ENCODE data around the gene FBF1.
A peak's percentile ranks its signal among the peaks of the same experiment; 100 is the strongest.

Gene FBF1

DNA sequence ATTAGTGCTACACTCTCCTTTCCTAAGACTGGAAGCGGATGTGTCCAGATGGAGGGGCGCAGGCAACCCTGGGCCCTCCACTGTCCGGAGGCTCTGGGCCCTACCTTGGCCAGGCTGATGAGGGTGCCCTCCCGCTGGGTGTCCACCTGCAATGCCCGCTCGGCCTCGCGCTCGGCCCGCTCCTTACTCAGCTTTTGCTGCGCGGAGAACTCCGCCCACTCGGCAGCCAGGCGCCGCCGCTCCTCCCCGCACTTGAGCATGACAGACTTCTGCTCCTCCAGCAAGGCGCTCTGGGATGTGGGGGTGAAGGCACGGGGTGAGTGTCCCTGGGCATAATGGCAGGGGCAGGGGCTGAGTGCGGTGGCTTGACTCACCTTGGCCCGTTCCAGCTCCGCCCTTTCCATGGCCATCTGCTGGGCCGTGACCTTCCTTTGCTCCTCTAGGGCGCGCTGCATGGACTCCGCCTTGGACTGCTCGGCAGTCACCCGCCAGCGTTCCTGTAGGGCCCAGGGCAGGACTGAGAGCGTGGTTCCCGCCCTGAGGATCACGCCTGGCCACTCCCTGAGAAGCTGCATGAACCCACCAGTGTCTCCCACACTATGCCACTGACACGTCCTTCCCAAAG lies 26.1 kb downstream of the FBF1 start:
- no peak for DNase-seq

DNA sequence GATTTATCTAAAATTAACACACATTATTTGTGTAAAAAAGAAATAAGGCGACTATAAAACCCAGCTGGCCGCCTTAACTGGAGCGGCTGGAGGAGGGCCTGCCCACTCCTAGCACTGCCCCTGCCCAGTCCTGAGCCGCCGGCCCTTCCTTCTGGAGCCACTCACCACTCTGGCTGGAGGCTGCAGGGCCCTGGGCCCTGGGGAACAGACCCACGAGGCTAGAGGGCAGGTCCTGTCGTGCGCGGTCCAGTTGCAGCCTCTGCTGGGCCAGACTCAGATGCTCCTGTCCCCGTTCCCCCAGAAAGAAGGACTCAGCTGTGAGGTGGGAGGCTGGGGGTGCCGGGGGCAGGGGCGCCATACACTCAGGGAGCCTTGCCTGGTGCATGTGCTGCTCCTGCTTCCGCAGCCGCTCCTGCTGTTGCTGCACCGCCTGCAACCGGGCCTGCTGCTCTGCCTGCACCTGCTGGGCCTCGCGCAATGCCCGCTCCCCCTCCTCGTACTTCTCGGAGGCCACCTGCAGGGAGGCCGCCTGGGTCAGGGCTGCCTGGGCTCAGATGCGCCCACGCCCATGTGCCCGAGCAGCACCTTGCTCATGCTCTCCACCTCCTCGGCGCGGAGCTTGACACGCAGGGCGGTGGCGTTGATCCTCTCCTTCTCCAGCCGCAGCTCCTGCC lies 27.2 kb downstream of the FBF1 start:
- DNase-seq: no peak

DNA sequence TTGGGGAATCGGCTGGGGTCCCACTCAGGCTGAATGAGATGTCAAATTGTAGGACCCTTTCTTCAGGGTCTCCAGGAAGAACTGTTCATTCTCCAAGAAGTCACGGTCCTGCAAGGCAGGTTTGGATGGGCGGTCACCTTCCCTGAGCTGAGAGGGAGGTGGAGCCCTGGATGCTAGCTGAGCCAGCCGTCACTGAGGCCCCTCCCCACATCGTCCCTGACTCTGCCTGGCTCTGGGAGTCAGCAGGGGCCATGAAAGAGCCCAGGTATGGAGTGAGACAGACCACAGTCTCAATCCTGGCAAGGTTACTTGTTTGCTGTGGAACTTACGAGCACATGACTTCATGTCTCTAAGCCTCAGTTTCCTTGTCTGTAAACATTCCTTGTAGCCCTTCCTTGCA lies 30.1 kb downstream of the FBF1 start:
- no peak for DNase-seq

DNA sequence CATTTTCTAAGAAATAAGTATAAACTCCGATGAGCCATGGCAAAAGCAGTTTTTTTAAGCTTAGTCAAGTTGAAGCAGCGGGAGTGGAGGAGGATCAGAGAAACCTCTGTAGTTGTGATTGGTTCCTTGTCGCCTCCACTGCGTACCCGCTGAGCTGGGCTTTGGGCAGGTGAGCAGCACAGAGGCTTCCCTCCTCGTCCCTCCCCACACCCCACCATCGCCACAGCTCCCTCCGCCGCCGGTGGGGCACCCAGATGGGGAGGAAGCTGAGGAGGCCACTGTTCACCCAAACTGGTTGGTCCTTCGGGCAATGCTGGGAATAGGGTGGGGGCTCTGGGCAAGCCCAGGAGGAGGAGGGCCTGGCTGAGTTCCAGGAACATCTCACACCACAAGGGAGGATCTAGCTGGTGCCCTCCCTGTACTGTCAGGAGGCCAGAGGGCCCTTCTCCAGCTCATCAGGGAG lies 31.0 kb downstream of the FBF1 start:
- no peak for DNase-seq

DNA sequence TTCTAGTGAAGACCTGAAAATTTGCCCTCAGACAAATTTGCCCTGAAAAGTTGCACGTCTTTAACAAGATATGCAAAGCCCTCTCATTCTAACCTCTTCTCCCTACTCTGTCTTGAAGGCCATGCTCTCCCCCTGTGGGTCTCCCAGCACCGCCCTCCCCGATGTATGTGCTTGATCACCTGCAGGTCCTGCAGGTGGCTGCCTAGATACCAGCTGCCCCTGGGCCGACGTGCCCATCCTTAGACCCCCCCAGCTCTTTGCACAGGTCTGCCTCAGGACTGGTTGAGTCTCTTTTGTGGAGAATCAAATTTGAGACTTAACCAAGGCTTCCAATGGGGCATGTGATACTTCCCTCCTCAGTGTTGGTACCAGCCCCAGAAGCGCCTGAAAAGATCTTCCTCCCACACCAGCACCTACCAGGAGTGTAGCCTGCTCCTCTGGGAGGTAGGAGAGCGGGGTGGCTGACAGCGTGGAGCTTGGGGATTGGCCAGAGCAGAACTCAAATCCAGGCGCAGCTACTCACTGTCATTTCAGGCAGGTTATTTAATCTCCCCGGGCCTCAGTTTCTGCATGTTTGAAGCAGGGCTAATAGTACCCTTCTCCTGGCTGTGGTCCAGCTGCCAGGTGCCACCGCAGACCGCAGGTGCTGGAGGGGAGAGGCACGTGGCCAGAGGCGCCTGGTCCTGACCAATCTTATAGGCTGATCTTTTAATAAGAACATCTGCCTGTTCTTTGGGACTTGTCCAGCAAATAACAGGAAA lies 31.6 kb downstream of the FBF1 start:
- no peak for DNase-seq

DNA sequence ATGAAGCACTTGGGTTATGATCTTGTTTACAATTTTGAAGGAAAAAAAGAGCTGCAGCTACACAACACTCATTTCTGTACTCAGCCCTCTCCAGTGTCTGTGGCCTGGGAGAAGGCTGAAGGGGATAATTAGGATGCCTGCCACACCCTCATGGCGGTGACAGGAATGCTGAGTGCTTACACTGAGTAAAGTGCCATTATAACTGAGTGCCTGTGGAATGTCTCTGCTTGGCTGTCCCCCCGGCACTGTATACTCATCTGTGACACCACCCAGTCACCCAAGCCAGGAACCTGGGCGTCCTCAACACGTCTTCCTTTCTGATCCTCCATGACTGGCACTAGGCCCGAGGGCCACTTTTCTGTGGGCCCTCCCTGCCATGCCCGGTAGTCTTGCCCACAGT lies 32.6 kb downstream of the FBF1 start:
- DNase-seq: no peak

DNA sequence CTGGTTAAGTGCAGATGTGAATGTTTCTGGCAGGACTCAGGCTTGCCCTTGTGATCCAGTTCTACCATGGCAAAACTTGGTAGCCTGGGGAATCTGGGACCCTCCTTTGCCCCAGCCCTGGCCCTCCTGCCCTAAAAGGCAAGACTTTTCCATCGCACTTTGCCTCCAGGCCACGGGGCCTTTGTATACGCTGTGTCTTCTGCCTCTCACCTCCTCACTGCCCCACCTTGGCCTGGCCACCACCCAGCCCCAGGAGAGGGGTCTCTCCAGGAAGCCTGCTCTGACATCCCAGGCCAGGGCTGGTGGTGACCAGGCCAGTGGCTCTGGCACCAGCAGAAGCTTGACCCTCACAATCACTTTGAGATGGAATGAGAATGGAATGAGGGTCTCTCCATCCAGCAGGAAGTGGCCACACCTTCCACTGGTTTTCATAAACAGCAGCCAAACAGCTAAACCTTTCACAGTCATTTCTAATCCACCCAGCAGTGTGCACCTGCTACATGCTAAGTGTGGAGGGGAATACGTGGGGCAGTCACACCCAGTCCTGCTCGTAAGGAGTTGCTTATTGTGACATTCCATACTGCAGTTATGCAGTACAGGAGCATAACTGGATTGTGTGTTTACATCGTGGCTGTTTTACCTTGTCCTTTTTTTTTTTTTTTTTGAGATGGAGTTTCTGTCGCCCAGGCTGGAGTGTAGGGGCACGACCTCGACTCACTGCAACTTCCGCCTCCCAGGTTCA lies 34.5 kb downstream of the FBF1 start:
- DNase-seq: no peak

DNA sequence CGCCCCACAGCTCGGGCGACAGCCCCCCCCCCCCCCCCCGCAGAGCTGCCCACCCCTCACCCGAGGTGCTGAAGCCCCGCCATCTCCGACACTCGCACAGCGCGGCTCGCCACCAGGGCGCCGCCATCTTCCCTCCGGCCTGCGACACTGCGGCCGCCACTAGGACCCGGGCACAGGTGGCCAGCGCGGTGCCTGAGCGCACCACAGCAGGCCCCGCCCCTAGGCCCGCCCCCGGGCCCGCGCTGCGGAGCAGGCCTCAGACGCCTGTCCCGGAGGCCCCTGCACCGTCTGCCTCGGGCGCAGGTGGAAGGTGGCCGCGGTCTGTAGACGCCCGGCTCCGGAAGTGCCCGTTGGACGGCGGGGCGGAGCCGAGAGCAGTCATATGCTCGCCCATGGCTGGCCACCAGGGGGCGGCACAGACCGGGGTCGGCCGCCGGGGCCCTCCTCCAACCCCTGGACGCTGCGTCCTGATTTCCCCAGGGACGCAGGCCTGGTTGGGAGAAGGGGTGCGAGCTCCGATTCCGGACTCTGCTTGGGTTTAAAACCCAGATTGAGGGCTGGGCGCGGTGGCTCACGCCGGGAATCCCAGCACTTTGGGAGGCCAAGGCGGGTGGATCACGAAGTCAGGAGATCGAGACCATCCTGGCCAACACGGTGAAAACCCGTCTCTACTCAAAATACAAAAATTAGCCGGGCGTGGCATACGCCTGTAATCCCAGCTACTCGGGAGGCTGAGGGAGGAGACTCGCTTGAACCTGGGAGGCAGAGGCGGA lies 35.9 kb downstream of the FBF1 start, which contains the start of gene MRPL38:
TSS of gene MRPL38 (minus strand) at position 136 of the 773 bp plus-strand sequence. CDS start at position 127, 9 bp downstream.
- DNase-seq: peak; percentile 95

DNA sequence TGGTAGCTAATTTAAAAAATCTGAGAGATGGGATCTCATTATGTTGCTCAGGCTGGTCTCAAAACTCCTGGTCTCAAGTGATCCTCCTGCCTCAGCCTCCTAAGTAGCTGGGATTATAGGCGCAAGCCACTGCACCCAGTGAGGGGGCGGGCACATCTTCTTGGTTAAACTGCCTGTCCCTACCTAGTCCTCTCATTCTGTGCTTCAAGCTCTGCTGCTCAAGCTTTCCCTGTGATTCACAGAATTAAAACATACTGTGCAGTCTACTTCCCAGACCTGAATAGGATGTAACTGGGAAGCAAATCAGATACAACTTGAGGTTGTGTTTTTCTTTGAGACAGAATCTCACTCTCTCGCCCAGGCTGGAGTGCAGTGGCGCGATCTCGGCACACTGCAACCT lies 38.4 kb downstream of the FBF1 start:
- DNase-seq: no peak

DNA sequence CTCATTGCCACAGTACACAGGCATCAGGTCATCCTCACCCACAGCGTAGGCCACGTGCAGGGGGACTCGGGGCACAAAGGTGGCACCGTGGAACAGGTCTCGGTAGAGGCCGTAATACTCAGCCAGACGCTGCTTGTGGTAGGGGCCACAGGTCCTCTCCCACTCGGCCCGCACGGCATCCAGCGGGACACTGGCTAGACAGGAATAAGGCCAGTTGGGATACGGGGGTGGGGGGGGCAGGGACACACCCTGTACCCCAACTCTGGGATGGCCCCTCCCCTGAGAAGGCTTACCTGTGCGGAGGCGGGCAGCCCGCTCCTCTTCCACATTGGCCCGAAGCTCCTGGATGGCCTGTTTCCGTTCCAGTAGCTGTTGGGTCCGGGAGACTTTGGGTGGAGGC lies 39.1 kb downstream of the FBF1 start:
- DNase-seq: no peak

DNA sequence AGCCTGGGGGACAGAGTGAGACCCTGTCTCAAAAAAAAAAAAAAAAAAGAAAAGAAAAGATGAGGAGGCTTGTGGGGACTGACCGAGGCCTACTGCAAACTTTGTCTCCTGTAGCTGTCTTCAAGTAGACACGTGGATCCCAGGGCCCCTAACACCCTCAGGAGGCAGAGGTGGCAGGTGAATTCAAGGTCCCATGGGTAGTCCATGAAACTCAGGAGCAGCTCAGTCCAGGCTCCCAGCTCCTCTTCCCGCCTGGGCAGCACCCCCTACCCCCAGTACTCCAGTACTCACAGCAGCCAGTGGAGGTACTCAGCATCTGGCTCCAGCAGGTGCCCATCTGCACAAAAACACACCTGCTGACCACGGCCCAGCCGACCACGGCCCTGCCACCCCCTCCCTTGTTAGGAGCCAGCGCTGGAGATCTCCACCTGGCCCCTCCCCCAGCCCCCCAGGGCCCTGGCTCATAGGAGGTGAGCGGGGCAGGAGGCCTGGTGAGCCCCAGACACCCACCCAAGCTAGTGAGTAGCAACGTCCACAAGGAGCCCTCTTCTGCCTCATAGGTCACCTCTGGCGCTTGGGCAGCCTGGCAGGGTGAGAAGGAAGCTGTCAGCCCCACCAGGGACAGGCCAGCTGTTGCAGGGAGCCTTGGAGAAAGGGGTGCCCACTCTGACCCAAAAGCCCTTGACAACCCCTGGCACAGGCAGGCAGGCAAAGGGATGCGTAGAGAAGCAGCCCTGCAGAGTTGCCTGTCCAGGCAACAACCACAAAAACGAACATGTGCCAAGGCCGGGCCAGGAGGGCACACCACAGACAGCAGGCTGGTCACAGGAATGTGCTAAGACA lies 39.9 kb downstream of the FBF1 start:
- DNase-seq: no peak

DNA sequence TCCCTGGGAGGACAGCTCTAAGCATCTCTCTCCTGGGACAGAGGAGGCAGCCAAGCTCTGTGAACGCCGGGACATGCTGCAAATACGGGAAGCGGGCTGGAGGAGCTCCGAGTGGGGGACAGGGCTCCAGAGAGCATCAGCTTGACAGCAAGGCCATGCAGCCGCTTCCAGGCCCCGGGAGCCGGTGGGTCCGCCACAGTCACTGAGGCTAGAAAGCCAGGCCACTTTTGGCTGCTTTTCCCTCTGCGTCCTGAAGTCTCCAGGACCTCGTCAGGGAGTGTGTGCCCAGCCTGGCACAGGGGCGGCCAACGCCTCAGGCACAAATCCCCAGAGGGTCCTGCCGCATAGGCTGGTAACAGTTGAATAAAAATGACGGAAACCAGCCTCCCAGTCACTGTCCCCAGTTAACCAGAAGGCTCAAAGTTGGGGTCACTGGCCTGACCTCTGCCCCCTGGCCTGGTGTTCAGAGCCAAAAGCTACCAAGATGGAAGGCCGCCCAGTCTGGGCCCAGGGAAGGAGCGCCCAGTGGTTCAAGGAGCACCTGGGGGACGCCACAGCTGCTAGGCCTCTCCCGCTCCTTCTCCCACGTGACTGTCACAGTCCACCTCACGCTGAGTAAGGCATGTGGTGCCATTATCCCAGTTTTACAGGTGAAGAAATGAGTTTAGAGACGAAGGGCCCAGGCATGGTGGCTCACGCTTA lies 40.9 kb downstream of the FBF1 start:
- no peak for DNase-seq

DNA sequence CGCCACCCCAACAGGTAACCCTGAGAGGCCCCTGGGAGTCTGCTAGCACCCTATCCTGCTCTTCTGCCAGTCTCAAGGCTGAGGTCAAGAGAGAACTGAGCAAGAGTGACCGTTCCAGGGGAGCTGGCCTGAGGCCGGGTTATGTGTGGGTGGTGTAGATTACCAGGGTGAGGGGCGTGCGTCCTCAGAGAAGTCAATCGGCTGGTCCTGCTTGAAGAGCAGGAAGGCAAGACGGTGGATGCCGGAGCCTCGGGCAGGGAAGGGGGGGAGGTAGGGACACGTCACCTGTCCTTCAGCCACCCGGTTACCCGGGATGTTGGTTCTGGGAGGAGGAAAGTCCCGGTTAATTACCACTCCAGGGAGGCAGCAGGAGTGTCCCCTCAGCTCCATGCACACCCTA lies 41.5 kb downstream of the FBF1 start:
- DNase-seq: no peak

DNA sequence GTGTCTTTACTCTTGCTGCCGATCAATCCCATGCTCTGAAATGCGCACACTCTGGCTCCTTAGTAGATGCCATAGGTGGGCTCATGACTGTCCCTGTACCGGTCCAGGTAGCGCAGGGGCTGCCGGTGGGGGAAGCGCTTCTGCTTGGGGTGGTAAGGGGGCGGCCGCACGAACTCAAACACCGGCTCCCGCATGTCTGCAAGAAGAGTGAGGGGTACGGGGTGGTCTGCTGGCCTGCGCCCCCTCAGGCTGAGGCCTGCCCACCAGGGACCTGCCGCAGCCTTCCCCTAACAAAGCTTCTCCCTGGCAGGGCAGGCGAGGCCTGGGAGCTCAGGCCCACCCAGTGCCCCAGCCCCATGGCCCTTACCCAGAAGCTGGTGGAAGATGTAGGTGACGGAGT lies 42.1 kb downstream of the FBF1 start:
- DNase-seq: no peak

DNA sequence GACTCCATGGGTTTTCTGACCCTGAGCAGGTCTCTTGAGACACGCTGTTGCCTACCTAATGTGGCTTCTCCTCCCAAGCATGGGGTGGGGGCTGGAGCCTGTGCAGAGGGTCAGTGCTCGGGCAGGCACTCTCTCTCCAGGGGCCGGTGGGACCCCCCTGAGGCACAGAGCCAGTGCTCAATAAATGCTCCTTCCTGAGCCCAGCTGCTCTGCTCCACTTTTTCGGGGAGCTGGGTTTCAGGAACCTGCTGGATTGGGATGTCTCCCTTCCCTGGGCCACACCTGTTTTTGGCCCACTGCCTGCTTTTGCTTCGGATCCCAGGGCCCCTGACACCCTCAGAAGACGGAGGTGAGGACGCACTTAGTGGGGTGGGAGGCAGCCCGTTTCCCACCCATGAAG lies 42.8 kb downstream of the FBF1 start:
- no peak for DNase-seq

DNA sequence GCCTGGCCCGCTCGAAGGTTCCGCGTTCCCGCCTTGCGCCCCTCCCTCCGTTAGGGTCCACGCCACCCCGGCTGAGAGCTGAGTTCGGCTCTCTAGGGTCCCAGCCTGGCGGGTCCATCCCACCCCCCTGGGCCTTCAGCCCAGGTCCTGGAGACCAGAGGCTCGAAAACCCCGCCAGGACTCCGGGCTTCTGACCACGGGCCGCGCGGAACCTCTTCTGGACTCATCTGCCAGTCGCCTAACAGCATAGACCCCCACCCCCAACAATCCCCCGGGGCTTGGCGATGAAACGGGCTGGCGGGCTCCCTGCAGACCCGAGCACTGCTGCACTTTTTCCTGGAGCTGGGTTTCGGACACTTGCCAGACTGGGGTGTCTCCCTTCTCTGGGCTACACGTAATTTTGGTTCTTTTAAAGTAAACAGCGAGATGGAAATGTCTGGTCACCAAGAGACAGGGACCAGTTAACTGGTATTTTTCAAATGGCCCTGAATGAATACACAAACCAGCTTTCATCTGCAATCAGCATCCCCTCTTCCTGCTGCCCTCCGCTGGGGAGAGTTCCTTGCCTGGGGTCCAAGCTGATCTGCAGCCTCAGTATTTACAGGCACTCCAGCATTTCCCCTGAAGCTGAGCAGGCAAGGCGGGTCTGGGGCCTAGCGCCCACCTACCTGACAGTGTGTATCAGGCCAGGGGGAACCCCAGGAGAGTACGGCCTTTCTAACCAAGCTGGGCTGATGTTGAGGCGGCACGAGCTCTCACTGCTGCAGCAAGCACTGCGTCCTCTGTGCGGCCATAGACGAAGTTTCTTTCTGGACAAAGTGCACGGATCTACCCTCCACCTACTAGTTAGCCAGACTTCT lies 43.5 kb downstream of the FBF1 start:
- DNase-seq: no peak

DNA sequence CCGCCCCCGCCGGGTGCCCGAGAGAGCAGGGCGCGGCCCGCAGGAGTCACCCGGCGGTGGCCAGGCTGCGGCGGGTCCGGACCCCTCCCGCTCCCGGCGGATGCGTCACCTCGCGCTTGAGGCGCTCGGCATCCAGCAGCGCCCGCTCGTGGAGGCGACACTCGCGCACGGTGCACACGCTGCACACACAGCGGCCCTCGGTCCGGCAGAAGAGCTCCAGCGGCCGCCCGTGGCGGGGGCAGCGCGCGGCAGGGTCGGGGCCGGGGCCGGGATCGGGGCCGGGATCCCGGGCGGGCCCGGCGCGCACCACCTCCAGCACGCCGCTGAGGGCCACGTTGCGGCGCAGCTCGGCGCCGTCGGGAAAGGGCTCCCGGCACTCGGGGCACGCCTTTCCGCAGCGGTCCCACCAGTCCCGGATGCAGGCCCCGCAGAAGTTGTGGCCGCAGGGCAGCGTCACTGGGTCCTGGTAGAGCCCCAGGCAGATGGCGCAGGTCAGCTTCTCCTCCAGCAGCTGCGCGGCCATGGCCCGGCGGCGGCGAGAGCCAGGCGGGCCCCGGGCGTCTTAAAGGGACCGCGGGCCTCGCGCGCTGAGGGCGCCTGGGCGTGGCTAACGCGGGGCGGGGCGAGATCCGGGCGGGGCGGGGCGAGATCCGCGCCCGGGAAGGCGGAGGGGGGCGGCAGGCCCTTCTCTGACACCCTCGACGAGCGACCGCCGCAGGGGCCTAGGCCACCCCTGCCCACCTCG lies 44.3 kb downstream of the FBF1 start, which contains the start of gene TRIM65:
TSS of gene TRIM65 (minus strand) at position 537 of the 745 bp plus-strand sequence. CDS start at position 523, 14 bp downstream.
- DNase-seq: peak; percentile 86

DNA sequence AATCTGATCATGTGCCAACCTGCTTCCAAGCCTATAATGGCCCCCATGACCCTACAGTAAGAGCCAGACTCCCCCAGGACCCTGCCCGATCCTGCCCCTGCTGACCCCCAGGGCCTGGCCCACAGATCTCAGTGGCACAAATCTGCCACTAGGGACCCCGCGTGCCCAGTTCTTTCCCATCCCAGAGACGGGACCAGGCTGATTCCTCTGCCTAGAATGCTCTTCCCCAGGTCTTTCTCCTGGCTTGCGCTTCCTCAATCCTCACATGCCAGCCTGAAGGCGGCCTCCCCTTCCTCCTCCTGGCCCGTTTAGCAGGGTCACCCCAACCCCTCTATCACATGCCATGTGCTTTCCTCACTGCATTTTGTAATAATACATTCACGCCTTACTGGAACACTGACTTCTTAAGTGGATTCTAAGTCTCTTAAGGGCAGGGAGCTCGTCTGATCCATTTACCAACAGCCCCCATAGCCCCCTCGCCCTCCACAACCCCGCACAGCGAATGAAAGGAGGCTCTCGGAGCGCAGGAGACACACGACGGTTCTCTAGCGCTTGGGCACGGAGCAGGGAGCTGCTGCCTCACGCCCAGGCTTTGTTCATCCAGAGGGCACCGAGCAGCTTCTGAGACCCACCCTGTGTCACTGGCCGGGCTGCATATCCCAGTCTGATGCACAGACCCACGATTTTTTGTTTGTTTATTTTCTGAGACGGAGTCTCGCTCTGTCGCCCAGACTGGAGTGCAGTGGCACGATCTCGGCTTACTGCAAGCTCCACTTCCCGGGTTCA lies 45.3 kb downstream of the FBF1 start:
- DNase-seq: peak; percentile 49

Measured in stimulated activated CD8-positive, alpha-beta memory T cell treated with anti-CD3 and anti-CD28 coated beads, Interleukin-4, amount 100 ng/mL, for 48 hours (primary cell).